ENCODE data around the gene PTBP2.

The PTBP2 gene

GRCh38 chr1:96721416-96722160, at the start of gene PTBP2:
PTBP2 (plus strand) TSS chr1:96721784; CDS start chr1:96721865, 81 bp downstream.
- DNase-seq (ENCODE audit: low read depth, low spot score): peak; percentile 97

GRCh38 chr1:96674915-96675314, 46.7 kb upstream of the PTBP2 start:
- DNase-seq (ENCODE audit: low read depth, low spot score): no peak

- no peak for DNase-seq (ENCODE audit: low read depth, low spot score)
Observed at GRCh38 chr1:96682056-96682455, 39.5 kb upstream of the PTBP2 start.

- DNase-seq (ENCODE audit: low read depth, low spot score): no peak
Observed at GRCh38 chr1:96683931-96684330, 37.7 kb upstream of the PTBP2 start.

- DNase-seq (ENCODE audit: low read depth, low spot score): no peak
Observed at GRCh38 chr1:96684744-96685143, 36.8 kb upstream of the PTBP2 start.

- no peak for DNase-seq (ENCODE audit: low read depth, low spot score)
Observed at GRCh38 chr1:96688767-96689166, 32.8 kb upstream of the PTBP2 start.

GRCh38 chr1:96695954-96696353, 25.6 kb upstream of the PTBP2 start:
- DNase-seq (ENCODE audit: low read depth, low spot score): no peak

GRCh38 chr1:96698342-96698983, 23.1 kb upstream of the PTBP2 start:
- peak; percentile 71 for DNase-seq (ENCODE audit: low read depth, low spot score)

GRCh38 chr1:96703186-96703585, 18.4 kb upstream of the PTBP2 start:
- DNase-seq (ENCODE audit: low read depth, low spot score): no peak

GRCh38 chr1:96707023-96707422, 14.6 kb upstream of the PTBP2 start:
- DNase-seq (ENCODE audit: low read depth, low spot score): no peak

GRCh38 chr1:96708482-96708881, 13.1 kb upstream of the PTBP2 start:
- no peak for DNase-seq (ENCODE audit: low read depth, low spot score)

- DNase-seq (ENCODE audit: low read depth, low spot score): peak; percentile 43
Observed at GRCh38 chr1:96710708-96711477, 10.7 kb upstream of the PTBP2 start.

GRCh38 chr1:96713649-96714048, 7.9 kb upstream of the PTBP2 start:
- DNase-seq (ENCODE audit: low read depth, low spot score): no peak

GRCh38 chr1:96714881-96715280, 6.7 kb upstream of the PTBP2 start:
- no peak for DNase-seq (ENCODE audit: low read depth, low spot score)

GRCh38 chr1:96715482-96715881, 6.1 kb upstream of the PTBP2 start:
- no peak for DNase-seq (ENCODE audit: low read depth, low spot score)

GRCh38 chr1:96721053-96721415, 550 bp upstream of the PTBP2 start:
- DNase-seq (ENCODE audit: low read depth, low spot score): no peak

GRCh38 chr1:96722161-96722922, 758 bp downstream of the PTBP2 start:
- peak; percentile 90 for DNase-seq (ENCODE audit: low read depth, low spot score)

- peak; percentile 10 for DNase-seq (ENCODE audit: low read depth, low spot score)
Observed at GRCh38 chr1:96722958-96723357, 1.4 kb downstream of the PTBP2 start.

- peak; percentile 16 for DNase-seq (ENCODE audit: low read depth, low spot score)
Observed at GRCh38 chr1:96723377-96723776, 1.8 kb downstream of the PTBP2 start.

- DNase-seq (ENCODE audit: low read depth, low spot score): no peak
Observed at GRCh38 chr1:96723936-96724335, 2.4 kb downstream of the PTBP2 start.

- no peak for DNase-seq (ENCODE audit: low read depth, low spot score)
Observed at GRCh38 chr1:96727860-96728259, 6.3 kb downstream of the PTBP2 start.

All from astrocyte of the hippocampus (primary cell).